H1 (cell line): ENCODE results near the gene INKA2. TPM values are rescaled to one million over a fixed set of nuclear protein-coding genes. Genes with fewer than 3 reads are reported as not detected.

Source experiments
- CHD7 ChIP-seq: fragments of 300-600 bp; sonication (generic); IDR thresholded peaks from 2 replicates; pipeline ENCODE4 v1.7.1; 2012; ENCODE audit warnings: low read length, moderate library complexity, mild to moderate bottlenecking, inconsistent platforms; ENCODE audit not compliant: insufficient replicate concordance
- CTBP2 ChIP-seq: IDR thresholded peaks from 2 replicates; pipeline ENCODE4 v1.7.0; 2011; ENCODE audit warnings: borderline replicate concordance, mild to moderate bottlenecking, moderate library complexity, mixed read lengths, low read length; ENCODE audit not compliant: insufficient read depth, insufficient read length
- NRF1 ChIP-seq: IDR thresholded peaks from 2 replicates; pipeline ENCODE4 v1.6.1; 2011; ENCODE audit warnings: mild to moderate bottlenecking, low read depth, low read length, improper control_type of control experiment
- RFX5 ChIP-seq: IDR thresholded peaks from 2 replicates; pipeline ENCODE4 v1.6.1; 2011; ENCODE audit warnings: low read depth, low read length, improper control_type of control experiment, borderline replicate concordance
- SIN3A ChIP-seq, 2 experiments: IDR thresholded peaks in 1 of 2; conservative IDR thresholded peaks in 1 of 2; 2 replicates each; pipeline ENCODE4 v1.6.1; 2011 to 2012; ENCODE audit warnings: low read length in 2 of 2, improper control_type of control experiment in 1 of 2, low read depth in 1 of 2, mild to moderate bottlenecking in 1 of 2
- SRF ChIP-seq: IDR thresholded peaks from 2 replicates; pipeline ENCODE4 v1.6.1; 2011; ENCODE audit warnings: mild to moderate bottlenecking, low read depth, low read length, moderate library complexity
- polyA plus RNA-seq, 7 experiments: library from polyadenylated mRNA; depleted of rRNA in 3 of 7; stranded (reverse) in 5 of 7; unstranded in 2 of 7; fragments of >200 nt in 5 of 7; fragments of 200-250 nt in 2 of 7; gene quantifications; 1 replicate in 5 of 7; 2 replicates in 1 of 7; 4 replicates in 1 of 7; pipeline versions ENCODE4 v1.2.1 to v1.2.3, GENCODE V29; 2011 to 2013; ENCODE audit warnings: missing spikeins in 2 of 7, mixed read lengths in 2 of 7
- total RNA-seq: library from RNA; stranded (reverse); fragmentation: NEBNext Ultra II Directional; extraction: Animal tissue kit (Norgen Biotek cat#: 25700); gene quantifications from 2 replicates; pipeline ENCODE4 v1.2.1, GENCODE V29; 2021
- TF ChIP-seq, protein P1 (sequence below): IDR thresholded peaks from 2 replicates; pipeline ENCODE4 v1.6.1; 2011; ENCODE audit warnings: low read length, improper control_type of control experiment

Gene INKA2
- total and polyA plus RNA-seq, 2 of the 8 experiments (the other 6 are each of a cell fraction or from before 2014, with no cell fraction given) = 4.2 to 11.5 TPM

DNA sequence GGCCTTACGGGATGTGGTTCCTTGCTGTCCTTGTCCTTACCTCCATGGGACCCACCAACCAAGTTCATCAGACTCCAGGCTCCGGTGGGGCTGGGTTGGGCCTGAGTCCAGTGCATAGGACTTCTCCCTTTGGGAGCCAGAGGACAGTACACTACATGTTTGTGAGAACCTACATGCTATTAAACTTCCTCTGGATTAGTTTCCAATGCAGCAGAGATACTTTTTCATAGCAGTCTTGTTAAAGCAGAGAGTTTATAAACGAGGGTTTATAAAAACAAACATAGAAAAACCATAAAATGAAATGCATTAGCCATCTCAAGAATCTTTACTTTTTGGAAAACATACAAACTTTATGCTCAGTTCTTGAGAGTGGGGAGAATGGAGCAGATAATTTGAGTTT is 33.4 kb downstream of the INKA2 start (continued):
- no peak for TF ChIP-seq CHD7
- TF ChIP-seq NRF1 = no peak
- TF ChIP-seq CTBP2 = no peak
- TF ChIP-seq, protein P1, sequence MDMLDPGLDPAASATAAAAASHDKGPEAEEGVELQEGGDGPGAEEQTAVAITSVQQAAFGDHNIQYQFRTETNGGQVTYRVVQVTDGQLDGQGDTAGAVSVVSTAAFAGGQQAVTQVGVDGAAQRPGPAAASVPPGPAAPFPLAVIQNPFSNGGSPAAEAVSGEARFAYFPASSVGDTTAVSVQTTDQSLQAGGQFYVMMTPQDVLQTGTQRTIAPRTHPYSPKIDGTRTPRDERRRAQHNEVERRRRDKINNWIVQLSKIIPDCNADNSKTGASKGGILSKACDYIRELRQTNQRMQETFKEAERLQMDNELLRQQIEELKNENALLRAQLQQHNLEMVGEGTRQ = no peak
- no peak for TF ChIP-seq SIN3A (conservative IDR thresholded peaks at IDR 0.05 in 1 of 2, IDR thresholded peaks at IDR 0.05 in 1 of 2; ENCODE audit: low read depth in 1 of 2, low read length in 2 of 2)
- TF ChIP-seq SRF = no peak
- no peak for TF ChIP-seq RFX5
